ENCODE data around the gene HNRNPA2B1.

HNRNPA2B1 gene

DNA sequence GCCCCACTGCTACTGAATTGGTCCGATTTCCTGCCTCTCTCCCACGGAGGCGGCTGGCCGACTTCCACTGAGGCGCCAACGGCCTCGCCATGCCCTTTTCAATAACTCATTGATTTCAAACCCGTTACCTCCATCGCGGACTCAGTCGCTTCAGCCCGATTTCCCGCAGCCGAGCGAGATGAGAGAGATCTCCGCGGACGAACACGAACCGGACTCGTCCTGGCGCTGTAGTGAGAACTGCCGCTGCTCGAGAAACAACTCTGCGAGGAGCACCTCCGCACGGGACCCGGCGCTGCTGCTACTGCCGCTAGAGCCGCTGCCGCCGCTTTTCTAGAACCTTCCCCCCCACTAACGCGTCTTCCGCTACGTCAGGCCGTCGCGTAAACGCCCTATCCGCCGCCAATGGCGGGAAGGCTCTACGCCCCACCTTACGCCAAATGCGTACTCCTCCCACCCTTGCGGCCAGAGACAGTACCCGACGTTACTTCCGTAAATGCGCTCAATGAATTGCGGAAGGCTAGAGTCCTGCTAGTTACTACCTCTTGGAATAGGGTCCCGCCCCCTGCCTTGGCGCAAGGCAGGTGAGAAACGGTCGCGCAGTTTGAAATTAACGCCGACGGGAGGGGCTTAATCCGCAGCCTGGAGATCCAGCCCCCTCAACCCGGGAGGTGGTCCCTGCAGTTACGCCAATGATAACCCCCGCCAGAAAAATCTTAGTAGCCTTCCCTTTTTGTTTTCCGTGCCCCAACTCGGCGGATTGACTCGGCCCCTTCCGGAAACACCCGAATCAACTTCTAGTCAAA lies at the start of gene HNRNPA2B1:
Gene HNRNPA2B1 (minus strand): TSS at position 303 of the 803 bp plus-strand sequence. CDS start 169 bp downstream, at position 134.
- DNase-seq, result peak; percentile 99

DNA sequence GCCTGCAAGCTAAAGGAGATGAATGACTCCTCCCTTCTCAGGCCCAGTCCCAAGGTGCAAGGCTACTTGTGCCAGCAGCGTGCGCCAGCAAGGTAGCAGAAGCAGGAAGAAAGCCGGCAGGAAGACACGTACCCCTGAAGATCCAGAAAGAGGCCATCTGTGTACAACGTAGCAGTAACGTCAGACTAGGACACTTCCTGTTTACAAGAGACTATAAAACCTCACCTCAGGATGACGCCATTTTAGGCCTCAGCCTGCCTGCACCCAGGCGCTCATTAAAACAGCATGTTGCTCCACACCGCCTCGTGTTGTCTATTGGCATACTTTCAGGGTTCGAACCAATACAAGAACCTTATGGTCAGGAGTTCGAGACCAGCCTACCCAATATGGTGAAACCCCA lies 49.7 kb upstream of the HNRNPA2B1 start:
- no peak for DNase-seq

DNA sequence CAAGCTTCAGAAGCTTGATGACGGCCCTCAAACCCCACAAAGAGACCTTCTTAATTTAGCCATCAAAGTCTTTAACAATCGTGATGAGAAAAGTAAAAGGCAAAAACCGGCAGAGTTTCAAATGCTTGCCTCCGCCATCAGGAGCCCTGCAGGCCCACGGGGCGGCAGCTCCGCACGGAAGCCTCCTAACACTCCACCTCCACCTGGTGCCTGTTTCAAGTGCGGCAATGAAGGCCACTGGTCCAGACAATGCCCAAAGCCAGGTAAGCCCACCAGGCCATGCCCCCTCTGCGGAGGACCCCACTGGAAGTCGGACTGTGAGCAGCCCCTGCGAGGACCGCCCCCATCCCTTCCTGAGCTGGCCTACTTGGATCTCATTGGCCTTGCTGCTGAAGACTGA lies 44.6 kb upstream of the HNRNPA2B1 start:
- DNase-seq, result no peak

DNA sequence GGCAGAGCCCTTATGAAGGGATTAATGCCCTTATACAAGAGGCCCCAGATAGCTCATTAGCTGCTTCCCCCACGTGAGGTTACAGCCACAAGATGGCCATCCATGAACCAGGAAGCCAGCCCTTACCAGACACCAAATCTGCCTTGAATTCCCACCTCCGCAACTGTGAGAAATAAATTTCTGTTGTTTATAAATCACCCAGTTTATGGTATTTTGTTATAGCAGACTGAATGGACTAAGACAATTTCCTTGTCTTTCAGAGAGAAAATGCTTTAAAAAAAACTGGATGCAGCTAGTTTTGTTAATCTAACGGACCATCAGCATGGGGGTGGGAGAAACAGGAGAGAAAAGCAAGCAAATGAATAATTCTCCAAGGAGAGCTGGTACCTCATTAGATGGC lies 37.5 kb upstream of the HNRNPA2B1 start:
- DNase-seq, result peak; percentile 43

DNA sequence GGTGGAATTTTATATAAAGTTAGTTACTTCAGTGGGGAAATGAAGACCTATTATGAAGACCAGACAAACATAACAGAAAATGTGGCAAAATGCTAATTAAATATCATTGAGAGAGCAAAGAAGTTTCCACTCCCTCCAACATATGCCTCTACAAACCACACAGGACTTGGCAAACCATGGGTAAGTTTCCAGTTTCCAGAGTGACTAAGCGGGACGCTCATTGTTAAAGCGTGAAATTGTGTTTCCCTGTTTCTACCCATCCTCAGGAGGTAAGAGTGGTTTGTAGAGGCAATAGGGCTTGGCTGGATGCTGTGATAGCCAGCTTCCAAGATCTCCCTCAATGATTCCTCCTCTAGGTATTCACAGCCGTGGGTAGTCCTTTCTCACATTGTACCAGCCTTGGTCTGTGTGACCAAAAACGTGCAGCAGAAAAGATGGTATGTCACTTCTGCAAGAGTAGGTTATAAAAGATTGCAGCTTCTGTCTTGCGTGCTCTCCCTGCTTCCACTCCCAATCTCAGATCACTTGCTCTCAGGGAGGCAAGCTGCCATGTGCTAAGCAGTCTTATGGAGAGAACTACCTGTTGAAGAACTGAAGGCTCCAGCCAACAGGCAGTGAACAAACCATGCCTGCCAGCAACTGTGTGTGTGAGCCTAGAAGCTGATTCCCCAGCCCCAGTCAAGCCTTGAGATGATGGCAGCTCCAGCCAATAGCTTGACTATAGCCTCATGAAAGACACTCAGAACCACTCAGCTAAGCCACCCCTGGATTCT lies 36.7 kb upstream of the HNRNPA2B1 start:
- no peak for DNase-seq

DNA sequence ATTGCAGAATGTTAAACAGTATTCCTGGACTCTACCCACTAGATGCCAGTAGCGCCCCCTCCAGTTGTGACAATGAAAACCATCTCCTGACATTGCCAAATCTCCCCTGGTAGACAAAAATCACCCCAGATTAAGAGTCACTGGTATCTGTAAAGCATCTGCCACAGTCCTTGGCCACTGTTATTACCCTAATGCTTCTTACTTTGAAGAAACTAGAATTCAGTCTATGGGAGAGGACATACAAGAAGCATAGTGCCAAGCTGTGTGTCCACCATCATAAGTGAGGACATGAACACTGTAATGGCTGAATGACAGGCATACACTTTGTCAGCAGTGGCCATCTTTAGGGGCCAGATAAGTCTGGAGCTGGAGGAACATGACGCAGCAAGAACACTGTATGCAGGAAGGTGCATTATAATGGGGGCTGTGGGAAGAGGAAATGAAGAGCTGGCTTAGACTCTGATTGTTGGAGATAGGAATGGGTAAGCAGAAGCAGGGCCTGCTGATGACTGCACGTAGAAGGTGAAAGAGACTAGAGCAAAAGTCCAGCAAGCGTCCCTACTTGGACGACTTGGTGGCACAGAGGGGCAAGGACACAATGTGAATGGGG lies 33.5 kb upstream of the HNRNPA2B1 start:
- no peak for DNase-seq

DNA sequence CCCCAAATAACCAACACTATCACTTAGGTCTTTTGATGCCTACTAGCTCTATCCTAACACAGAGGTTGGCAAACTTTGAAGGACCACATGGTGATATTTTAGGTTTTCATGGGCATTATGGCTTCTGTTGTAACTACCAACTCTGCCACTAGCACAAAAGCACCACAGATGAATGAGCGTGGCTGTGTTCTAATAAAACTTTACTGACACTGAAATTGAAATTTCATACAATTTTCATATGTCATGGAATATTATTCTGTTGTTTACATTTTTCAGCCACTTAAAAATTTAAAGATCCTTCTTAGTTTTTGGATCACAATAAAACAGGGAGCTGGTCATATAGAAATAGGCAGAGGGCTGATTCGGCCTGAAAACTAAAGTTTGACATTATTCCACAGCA lies 27.4 kb upstream of the HNRNPA2B1 start:
- no peak for DNase-seq

DNA sequence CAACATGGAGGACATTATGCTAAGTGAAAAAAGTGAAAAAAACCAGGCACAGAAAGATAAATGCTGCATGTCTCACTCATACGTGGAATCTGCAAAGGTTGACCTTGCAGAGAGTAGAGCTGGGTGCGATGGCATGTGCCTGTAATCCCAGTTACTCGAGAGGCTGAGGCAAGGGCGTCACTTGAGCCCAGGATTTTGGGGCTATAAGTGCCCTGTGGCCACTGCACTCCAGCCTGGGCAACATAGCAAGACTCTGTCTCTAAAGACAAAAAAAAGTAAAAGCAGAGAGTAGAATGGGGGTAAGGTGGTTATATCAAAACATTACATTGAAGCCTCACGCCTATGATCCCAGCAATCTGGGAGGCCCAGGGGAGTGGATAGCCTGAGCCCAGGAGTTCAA lies 23.8 kb upstream of the HNRNPA2B1 start:
- DNase-seq, result no peak

DNA sequence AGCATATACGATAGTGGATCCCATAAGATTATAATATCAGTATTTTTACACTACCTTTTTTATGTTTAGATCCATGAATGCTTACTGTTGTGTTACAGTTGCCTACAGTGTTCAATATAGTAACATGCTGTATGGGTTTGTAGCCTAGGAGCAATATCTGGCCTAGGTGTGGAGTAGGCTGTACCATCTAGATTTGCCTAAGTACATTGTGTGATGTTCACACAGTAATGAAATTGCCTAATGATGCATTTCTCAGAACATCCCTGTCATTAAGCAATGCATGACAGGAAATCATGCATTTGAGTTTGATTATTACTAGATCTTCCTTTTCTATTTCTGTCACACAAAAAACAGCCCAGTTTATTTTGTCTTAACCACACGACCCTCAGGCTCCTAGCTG lies 15.5 kb upstream of the HNRNPA2B1 start:
- DNase-seq, result no peak

DNA sequence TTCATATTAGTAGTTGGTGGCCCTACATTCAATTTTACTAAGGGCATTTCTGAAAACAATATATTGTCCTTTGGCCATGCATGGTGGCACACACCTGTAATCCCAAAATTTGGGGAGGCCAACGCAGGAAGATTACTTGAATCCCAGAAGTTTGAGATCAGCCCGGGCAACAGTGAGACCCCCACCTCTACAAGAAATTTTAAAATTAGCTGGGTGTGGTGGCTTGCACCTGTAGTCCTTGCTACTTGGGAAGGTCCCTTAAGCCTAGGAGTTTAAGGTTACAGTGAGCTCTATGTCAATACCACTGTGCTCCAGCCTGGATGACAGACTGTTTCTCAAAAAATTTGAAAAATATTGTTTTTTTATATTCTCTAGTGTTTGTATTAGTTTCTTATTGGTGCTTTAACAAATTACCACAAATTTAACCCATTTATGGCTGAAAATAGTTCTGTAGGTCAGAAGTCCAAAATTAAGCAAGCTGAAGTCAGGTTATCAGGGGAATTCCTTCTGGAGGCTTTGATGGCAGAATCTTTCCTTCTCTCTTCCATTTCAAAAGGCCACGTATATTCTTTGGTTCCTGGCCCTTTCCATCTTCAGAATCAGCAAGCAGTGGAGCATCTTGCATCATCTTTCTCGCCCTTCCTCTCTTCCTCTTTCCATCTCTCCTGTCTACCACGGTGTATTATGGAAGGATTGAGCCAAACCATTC lies 13.4 kb upstream of the HNRNPA2B1 start:
- no peak for DNase-seq

DNA sequence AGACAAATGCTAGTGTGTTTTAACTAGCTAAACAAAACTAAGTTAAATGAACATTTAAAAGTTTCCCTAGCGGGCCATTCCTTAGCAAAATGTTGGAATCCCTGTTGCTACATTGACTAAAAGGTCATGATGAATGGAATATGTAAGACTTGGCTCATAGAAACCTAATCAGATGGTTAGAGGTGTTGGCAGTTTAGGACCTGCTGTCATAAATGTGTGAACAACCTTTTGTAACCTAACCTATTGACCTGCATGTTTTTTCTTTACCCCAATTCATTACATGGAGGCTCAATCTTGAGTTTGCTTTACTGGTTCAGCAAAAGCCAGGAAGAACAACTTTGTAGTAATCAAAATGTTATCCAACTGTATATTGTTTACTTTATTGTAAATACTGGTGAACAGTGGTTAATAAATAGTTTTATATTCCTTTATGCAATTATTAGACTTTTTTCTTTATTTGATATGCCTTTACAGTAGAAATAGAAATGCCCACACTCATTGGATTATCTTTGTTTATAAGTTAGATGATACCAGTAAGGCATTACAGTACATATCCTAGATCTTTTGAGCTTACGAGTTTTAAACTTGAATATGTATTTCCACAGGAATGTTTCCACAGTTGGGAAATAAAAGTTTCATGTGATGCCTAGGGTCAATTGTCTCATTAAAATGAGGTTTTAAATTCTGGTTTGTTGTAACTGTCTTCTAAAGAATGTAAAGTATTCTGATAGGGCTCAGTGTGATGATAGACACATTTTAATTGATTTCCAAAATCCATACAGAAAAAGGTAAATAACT lies 12.6 kb upstream of the HNRNPA2B1 start:
- DNase-seq, result no peak

DNA sequence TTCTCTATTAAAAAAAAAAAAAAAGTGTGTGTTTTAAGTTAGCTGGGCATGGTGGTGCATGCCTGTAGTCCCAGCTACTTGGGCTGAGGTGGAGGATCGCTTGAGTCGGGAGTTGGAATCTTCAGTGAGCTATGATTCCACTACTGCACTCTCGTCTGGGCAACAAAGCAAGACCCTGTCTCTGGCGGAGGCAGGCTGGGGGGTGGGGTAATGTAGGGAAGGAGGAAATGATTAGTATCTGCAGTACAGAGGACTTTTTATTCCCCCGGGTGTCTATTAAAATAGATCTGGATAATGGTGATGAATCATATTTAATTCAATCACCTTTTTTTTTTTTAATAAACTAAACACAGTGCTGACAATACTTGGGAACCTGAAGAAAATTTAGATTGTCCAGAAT lies 7.5 kb upstream of the HNRNPA2B1 start:
- no peak for DNase-seq

DNA sequence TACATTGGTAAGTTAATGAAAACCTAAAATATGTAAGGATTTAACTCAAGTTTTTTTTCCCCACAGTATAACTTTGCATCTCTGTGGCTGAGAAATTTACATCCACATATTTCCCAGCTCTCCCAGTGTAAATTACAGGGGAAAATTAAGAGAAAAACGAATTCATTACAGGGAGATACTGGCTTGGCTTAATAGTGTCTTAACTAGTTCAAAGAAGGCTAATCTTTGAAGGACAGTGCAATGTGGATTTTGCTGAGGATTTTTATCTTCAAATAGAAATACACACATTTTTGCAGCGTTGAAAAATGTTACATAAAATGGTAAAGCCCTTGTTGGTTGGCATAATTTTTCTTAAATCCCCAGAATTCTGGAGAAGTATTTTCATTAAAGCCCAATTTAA lies 2.5 kb upstream of the HNRNPA2B1 start:
- DNase-seq, result no peak

DNA sequence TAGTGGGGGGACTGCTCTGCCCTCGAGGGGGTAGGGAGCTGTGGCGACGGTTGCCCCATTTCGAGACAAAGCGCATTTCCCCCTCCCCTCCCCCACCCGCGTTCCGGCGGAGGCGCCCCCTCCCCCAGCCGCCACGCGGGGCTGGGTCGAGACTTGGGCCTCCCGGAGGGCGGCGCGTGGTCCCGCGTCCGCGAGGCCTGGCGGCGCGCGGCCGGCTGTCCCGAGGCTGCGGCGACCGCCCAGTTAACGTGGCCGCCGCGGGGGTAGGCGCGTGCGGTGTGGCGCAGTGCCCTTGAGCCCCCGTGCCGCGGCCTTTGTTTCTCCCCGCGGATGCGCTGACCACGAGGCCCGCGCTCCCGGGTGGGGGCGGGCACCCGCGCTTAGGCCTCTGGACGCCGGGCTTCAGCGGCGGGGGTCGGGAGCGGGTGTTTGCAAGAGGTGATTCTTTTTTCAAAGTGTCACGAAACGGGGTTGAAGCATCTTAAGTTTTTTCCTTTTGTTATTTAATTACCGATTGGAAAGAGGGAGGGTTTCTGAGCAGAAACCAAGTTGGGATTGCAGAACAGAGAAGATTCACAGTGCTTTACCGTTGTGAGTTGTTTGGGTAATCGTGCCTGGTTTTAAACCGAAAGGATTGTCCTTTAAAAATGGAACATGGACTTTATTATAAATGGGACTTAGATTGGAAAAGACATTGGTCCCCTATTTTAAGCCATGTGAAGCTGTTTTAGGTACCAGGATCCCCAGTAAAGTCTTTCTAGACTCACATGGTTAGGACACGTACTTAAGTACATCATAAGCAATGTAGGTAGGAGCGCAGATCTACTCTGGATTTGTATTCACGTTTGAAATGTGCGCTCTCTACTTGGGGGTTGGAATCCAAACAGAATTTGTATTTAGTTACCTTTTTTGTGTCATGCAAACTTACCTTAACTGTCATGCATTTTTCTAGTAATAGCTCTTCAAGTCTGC lies 1.8 kb upstream of the HNRNPA2B1 start:
- peak; percentile 78 for DNase-seq

DNA sequence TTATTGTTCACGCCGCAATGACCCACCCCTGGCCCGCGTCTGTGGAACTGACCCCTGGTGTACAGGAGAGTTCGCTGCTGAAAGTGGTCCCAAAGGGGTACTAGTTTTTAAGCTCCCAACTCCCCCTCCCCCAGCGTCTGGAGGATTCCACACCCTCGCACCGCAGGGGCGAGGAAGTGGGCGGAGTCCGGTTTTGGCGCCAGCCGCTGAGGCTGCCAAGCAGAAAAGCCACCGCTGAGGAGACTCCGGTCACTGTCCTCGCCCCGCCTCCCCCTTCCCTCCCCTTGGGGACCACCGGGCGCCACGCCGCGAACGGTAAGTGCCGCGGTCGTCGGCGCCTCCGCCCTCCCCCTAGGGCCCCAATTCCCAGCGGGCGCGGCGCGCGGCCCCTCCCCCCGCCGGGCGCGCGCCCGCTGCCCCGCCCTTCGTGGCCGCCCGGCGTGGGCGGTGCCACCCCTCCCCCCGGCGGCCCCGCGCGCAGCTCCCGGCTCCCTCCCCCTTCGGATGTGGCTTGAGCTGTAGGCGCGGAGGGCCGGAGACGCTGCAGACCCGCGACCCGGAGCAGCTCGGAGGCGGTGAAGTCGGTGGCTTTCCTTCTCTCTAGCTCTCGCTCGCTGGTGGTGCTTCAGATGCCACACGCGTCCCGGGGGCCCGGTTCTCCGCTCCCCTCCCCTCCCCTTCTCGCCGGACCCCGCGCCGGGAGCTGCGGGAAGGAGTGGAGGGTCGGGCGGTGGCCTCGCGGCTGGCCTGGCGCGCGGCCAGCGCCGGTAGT lies 887 bp upstream of the HNRNPA2B1 start, which contains the start of gene CBX3:
Gene CBX3 (plus strand): TSS at position 499 of the 772 bp plus-strand sequence. CDS start 1,254 bp downstream, outside the sequence.
- DNase-seq, result peak; percentile 98

DNA sequence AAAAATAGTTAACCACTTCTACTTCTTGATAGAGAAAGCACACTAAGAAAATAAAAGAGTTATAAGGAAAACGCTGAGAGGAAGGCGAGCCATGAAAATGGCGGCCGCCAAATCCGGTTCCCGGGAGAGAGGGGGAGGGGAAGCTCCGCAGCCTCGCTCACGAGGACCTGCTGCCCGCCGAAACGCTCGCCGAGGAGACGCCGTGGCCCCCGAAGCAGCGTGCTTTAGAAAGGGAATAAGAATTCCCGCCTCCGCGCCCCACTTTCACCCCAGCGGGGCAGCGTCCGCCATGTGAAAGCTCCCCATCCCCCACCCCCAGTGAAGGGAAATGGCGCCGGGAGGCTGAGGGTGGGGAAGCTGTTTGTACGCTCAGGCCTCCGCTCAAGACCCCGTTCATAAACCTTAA lies 505 bp downstream of the HNRNPA2B1 start:
- DNase-seq, result peak; percentile 84

DNA sequence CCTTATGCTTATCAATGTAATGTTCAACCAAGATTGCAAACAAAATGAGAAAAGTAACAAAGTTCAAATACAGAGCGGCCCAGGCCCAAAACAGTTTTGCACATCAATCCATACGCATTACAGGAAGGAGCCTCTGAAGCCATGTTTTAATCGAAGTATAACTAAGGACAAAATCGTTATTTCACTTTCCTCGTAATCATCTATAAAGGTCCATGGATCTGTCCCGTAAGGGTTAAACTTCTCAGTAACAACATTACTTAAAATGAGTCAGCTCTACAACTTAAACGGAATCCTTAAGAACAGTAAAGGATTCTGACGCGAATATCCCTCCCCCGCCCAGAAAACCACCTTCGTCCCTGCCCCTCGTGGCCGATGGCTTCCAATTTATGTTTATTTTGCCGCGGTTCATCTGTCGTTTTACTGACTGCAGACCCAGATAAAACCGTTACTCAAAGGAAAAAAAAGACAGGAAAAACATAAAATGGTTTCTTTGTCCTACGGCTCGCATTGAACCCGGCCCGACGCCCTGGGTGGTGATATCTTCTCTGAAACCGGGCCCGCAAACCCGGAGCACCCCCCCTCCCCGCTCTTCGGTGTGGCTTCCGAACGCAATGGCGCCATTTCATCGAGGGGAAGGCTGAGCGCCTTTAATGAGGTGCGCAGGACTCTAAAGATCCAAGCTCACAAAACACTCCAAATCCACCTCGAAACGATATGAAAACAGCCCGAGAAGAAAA lies 1.1 kb downstream of the HNRNPA2B1 start:
- DNase-seq, result peak; percentile 82

DNA sequence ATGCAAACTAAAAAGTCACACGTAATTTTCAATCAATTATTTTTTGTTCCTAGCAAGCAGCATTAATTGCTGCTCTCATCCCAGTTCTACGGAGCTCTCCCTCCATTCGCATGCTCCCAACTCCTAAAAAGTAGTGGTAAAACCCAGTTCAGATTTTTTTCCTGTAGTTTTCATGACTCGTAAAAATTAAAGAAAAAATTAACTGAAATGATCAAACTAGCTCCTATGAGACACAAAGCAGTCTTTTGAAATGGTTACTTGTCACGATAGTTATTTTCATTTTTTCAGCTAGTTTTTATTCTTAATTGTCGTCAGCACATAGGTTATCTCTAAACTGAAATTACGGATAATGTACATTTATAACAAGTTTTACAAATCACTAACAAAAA lies 1.8 kb downstream of the HNRNPA2B1 start:
- peak; percentile 46 for DNase-seq

DNA sequence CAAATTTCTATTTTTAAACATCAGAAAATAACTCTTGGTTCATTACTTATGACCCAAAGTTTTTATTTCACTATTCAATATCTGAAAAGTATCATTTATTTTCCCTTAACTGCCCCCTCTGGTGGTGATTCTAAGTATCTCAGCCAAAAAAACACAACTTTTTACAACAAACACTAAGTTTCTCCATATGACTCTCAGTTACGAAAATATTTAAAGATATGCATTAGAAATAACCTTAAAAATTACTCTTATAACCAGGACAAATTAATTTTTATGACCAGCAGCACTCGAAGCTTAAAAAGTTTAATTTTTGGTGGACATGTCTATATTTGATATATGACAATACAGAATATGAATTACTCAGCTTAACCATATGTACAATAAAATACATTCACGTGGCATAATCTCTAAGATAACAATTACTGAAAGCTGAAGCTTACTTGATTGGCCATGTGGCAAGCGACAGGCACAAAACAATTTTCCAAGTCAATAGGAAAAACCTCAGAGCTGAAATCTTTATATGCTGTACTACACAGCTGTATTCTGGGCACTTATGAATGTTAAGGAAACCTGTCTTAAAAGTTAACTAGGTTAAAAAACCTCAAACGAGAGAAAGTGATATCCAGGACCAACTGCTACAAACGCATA lies 2.3 kb downstream of the HNRNPA2B1 start:
- no peak for DNase-seq

All from NCI-H82 (cell line).